Measurements from ENCODE around the gene DRC3.
A peak's percentile ranks its signal among the peaks of the same experiment; 100 is the strongest.

Gene DRC3

DNA sequence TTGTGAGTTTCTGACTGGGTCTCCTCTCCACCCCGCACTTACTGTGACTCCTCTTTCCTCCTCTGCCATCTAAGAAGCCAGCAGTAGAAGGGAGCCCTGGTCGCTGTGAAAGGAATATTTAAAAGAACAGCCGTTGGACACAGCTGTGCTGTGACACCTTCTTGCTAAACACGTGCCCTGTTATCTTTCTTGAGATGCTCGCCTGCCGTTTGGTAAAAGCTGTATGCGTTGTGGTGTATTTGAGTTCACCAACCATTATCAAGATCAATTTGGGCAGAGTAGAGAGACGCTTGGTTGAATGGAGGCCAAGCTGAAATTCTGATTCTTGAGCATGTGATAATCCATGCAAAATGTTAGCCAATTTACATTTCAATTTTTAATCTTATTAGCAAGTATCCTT lies 70.3 kb downstream of the DRC3 start:
- Histone ChIP-seq H3K9me3 (replicated peaks; ENCODE audit: insufficient read depth, low read length) (no peaks in the 10 kb centered on the region), H3K79me2 (ENCODE audit: low read length) (peaks cover 35% of the 10 kb centered on the region), H2AFZ (ENCODE audit: low read length) (no peak overlapping the region)

DNA sequence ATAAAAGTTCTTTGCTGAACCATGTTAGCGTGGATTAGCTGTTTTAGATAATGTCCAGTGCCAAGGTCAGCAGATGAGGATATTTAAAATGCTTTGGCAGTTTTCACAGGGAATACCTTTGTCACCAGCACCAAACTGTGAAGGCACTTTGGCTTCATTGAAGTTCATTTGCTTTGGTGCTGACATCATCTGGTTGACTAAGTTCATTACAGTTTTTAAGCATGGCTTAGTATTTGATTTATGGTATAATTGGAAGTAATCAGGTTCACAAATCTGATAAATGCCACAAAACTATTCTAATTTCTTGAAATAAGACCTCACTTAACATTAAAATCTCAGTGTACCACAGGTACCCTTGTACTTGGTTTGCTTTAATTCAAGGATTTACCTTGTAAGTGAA lies 70.8 kb downstream of the DRC3 start:
- Histone ChIP-seq H2AFZ (ENCODE audit: low read length) (no peak overlapping the region), H3K9me2 (replicated peaks; ENCODE audit: insufficient read depth, low read length) (no peaks in the 10 kb centered on the region), H4K20me1 (ENCODE audit: insufficient read depth, low read length) (no peaks in the 10 kb centered on the region), H3K27me3 (replicated peaks; ENCODE audit: insufficient read depth, low read length) (no peaks in the 10 kb centered on the region), H3K4me2 (ENCODE audit: low read depth, low read length) (no peak overlapping the region), H3K9ac (ENCODE audit: low read length) (no peak overlapping the region), H3K4me3 (ENCODE audit: low read length) (no peak overlapping the region), H3K36me3 (replicated peaks; ENCODE audit: insufficient read depth, low read length) (no peaks in the 10 kb centered on the region), H3K4me1 (ENCODE audit: low read length) (0 out of 2 replicates have a peak, but pooled peaks cover 7% of the 10 kb centered on the region), H3F3A (ENCODE audit: insufficient read depth, low read length) (no peaks in the 10 kb centered on the region), H3K9me3 (replicated peaks; ENCODE audit: insufficient read depth, low read length) (no peaks in the 10 kb centered on the region), H3K27ac (ENCODE audit: low read length) (no peak overlapping the region), H3K79me2 (ENCODE audit: low read length) (peaks cover 29% of the 10 kb centered on the region)
- no peak for DNase-seq
- TF ChIP-seq, protein P1, sequence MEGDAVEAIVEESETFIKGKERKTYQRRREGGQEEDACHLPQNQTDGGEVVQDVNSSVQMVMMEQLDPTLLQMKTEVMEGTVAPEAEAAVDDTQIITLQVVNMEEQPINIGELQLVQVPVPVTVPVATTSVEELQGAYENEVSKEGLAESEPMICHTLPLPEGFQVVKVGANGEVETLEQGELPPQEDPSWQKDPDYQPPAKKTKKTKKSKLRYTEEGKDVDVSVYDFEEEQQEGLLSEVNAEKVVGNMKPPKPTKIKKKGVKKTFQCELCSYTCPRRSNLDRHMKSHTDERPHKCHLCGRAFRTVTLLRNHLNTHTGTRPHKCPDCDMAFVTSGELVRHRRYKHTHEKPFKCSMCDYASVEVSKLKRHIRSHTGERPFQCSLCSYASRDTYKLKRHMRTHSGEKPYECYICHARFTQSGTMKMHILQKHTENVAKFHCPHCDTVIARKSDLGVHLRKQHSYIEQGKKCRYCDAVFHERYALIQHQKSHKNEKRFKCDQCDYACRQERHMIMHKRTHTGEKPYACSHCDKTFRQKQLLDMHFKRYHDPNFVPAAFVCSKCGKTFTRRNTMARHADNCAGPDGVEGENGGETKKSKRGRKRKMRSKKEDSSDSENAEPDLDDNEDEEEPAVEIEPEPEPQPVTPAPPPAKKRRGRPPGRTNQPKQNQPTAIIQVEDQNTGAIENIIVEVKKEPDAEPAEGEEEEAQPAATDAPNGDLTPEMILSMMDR (IDR thresholded peaks at IDR 0.05; ENCODE audit: low read length): peak; percentile 24
- no peak for TF ChIP-seq EZH2phosphoT487 (IDR thresholded peaks at IDR 0.05; ENCODE audit: low read length)

More for the DNA sequence above, 70.3 kb downstream of the DRC3 start:
- no peaks in the 10 kb centered on the region for H3F3A ChIP-seq (ENCODE audit: insufficient read depth, low read length)
- H3K4me3 ChIP-seq (ENCODE audit: low read length): no peak overlapping the region
- H3K9me2 ChIP-seq (replicated peaks; ENCODE audit: insufficient read depth, low read length): no peaks in the 10 kb centered on the region
- H3K4me1 ChIP-seq (ENCODE audit: low read length): peaks cover 8% of the 10 kb centered on the region
- no peak overlapping the region for H3K27ac ChIP-seq (ENCODE audit: low read length)
- no peaks in the 10 kb centered on the region for H4K20me1 ChIP-seq (ENCODE audit: insufficient read depth, low read length)
- DNase-seq: no peak
- H3K27me3 ChIP-seq (replicated peaks; ENCODE audit: insufficient read depth, low read length): no peaks in the 10 kb centered on the region
- H3K36me3 ChIP-seq (replicated peaks; ENCODE audit: insufficient read depth, low read length): no peaks in the 10 kb centered on the region
- TF ChIP-seq, protein P1 (IDR thresholded peaks at IDR 0.05; ENCODE audit: low read length): no peak
- no peak overlapping the region for H3K4me2 ChIP-seq (ENCODE audit: low read depth, low read length)
- no peak overlapping the region for H3K9ac ChIP-seq (ENCODE audit: low read length)

DNA sequence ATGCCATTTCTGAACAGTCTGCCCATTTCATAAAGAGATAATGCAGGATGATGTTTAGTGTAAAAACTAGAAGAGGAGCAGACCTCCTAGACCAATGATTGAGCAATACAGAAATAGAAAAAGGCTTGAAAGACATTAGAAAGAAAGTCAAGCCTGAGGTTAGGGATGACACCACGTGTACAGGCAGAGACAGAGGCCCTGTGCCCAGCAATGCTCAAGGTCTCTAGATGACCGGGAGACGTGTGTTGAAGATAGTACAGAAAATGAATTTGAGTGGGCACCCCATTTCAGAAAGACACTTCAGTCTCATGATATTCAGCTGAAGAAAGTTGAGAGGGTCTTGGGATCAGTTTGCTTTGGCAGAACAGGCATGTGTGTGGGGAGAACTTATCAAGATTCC lies 71.9 kb downstream of the DRC3 start:
- Histone ChIP-seq H3K27me3 (replicated peaks; ENCODE audit: insufficient read depth, low read length) (no peaks in the 10 kb centered on the region), H3K9ac (ENCODE audit: low read length) (no peak overlapping the region), H3F3A (ENCODE audit: insufficient read depth, low read length) (no peaks in the 10 kb centered on the region), H3K9me2 (replicated peaks; ENCODE audit: insufficient read depth, low read length) (no peaks in the 10 kb centered on the region), H3K27ac (ENCODE audit: low read length) (no peak overlapping the region), H3K4me1 (ENCODE audit: low read length) (0 out of 2 replicates have a peak, but pooled peaks cover 7% of the 10 kb centered on the region), H2AFZ (ENCODE audit: low read length) (no peak overlapping the region), H3K9me3 (replicated peaks; ENCODE audit: insufficient read depth, low read length) (no peaks in the 10 kb centered on the region), H3K4me3 (ENCODE audit: low read length) (no peak overlapping the region), H4K20me1 (ENCODE audit: insufficient read depth, low read length) (no peaks in the 10 kb centered on the region), H3K36me3 (replicated peaks; ENCODE audit: insufficient read depth, low read length) (no peaks in the 10 kb centered on the region), H3K79me2 (ENCODE audit: low read length) (peaks cover 25% of the 10 kb centered on the region), H3K4me2 (ENCODE audit: low read depth, low read length) (no peak overlapping the region)
- no peak for TF ChIP-seq EZH2phosphoT487 (IDR thresholded peaks at IDR 0.05; ENCODE audit: low read length)
- DNase-seq: no peak

DNA sequence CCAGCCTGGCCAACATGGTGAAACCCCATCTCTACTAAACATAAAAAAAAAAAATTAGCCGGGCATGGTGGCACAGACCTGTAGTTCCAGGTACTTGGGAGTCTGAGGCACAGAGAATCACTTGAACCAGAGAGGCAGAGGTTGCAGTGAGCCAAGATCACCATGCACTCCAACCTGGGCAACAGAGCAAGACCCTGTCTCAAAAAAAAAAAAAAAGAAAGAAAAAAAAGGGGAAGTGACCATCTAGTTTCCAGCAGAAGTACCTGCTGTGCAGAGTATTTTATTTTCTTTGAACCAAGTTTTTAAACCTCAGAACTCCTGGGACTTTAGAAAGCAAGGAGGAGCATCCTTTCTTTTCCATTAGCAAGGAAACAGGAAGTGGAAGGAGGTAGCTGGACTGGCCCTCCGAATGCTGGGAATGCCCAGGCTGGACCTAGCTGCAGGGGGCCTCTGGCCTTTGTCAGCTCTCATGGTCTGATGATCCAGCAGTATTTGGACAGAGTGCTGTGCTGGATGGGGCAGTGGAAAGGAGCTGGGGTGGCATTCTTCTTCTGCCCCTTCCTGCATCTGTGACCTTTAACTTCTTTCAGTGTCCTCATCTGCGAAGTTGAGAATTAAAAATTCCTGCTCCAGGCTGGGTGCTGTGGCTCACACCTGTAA lies 73.2 kb downstream of the DRC3 start:
- Histone ChIP-seq H3K27ac (ENCODE audit: low read length) (no peak overlapping the region), H3K4me1 (ENCODE audit: low read length) (0 out of 2 replicates have a peak, but pooled peaks cover under 1% of the 10 kb centered on the region), H3K27me3 (replicated peaks; ENCODE audit: insufficient read depth, low read length) (no peaks in the 10 kb centered on the region), H3K9me2 (replicated peaks; ENCODE audit: insufficient read depth, low read length) (no peaks in the 10 kb centered on the region), H3K4me3 (ENCODE audit: low read length) (no peak overlapping the region), H3K36me3 (replicated peaks; ENCODE audit: insufficient read depth, low read length) (no peaks in the 10 kb centered on the region), H2AFZ (ENCODE audit: low read length) (no peak overlapping the region), H3K9ac (ENCODE audit: low read length) (no peak overlapping the region), H3K79me2 (ENCODE audit: low read length) (peaks cover 15% of the 10 kb centered on the region), H3K4me2 (ENCODE audit: low read depth, low read length) (no peak overlapping the region), H3K9me3 (replicated peaks; ENCODE audit: insufficient read depth, low read length) (no peaks in the 10 kb centered on the region), H3F3A (ENCODE audit: insufficient read depth, low read length) (no peaks in the 10 kb centered on the region), H4K20me1 (ENCODE audit: insufficient read depth, low read length) (no peaks in the 10 kb centered on the region)
- TF ChIP-seq EZH2 (optimal IDR thresholded peaks at IDR 0.05; ENCODE audit: low read depth, low read length) (no peak), EZH2phosphoT487 (IDR thresholded peaks at IDR 0.05; ENCODE audit: low read length) (no peak)
- TF ChIP-seq, protein P1 (IDR thresholded peaks at IDR 0.05; ENCODE audit: low read length): no peak
- no peak for DNase-seq
